Measurements from ENCODE around the gene SRP9.
"Not testable (repeated sequence)": the region's sequence is repeated elsewhere in the genome, so short reads cannot be mapped to it uniquely, and the experiment has no call there.

The SRP9 gene

GRCh38 chr1:225760531-225760930 is 17.1 kb upstream of the SRP9 start:
- Histone ChIP-seq H3K27me3 (ENCODE audit: control insufficient read depth, insufficient read depth, low read length) (no peaks in the 10 kb centered on the region), H3K9me3 (ENCODE audit: control insufficient read depth, low read length) (no peaks in the 10 kb centered on the region), H3K36me3 (ENCODE audit: control insufficient read depth, insufficient read depth, low read length) (no peaks in the 10 kb centered on the region), H3K4me3 (ENCODE audit: low read length) (no peak overlapping the region), H3K9ac (ENCODE audit: low read length) (no peak overlapping the region), H3K4me1 (ENCODE audit: control insufficient read depth, insufficient read depth, low read length) (peaks cover 16% of the 10 kb centered on the region)

DNA sequence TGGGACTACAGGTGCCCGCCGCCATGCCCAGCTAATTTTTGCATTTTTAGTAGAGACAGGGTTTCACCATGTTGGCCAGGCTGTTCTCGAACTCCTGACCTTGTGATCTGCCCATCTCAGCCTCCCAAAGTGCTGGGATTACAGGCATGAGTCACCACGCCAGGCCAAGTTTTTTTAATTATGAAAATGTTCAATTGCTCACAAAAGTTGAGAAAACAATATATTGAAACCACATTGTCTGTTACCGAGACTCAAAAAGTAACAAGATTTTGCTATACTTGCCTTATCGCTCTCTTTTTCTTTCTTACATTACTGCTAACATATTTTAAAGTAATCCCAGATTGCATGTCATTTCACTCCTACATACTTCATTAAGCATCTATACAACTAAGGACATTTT is 16.2 kb upstream of the SRP9 start:
- H3K9ac ChIP-seq (ENCODE audit: low read length); H3K4me3 ChIP-seq (ENCODE audit: low read length); H3K36me3 ChIP-seq (ENCODE audit: control insufficient read depth, insufficient read depth, low read length): not testable (repeated sequence)

DNA sequence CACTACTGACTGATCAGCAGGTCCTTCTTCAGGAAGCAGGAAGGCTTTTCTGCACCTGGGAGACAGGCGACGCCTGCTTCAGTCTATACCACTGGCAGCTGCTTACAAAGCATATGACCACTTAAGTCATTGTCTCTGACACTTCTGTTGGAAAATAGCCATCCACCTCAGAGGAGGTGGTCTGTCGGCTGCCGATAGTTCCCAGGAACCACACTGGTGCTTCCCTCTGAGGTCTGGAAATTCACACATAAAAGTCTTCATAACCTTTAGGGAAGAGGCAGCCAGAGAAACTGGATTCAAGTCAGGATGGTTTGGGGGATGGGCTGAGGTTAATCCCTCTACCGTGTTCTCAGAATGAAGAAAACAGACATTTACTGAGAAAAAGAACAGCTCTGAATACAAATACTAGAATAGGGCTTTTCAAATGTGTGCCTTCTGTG is 15.6 kb upstream of the SRP9 start:
- Histone ChIP-seq H3K36me3 (ENCODE audit: control insufficient read depth, insufficient read depth, low read length) (no peaks in the 10 kb centered on the region), H3K9ac (ENCODE audit: low read length) (no peak overlapping the region), H3K9me3 (ENCODE audit: control insufficient read depth, low read length) (no peaks in the 10 kb centered on the region), H3K27me3 (ENCODE audit: control insufficient read depth, insufficient read depth, low read length) (no peaks in the 10 kb centered on the region), H3K4me1 (ENCODE audit: control insufficient read depth, insufficient read depth, low read length) (peaks cover 21% of the 10 kb centered on the region), H3K4me3 (ENCODE audit: low read length) (no peak overlapping the region)

More for the DNA sequence above, 16.2 kb upstream of the SRP9 start:
- peaks cover 17% of the 10 kb centered on the region for H3K4me1 ChIP-seq (ENCODE audit: control insufficient read depth, insufficient read depth, low read length)
- H3K27me3 ChIP-seq (ENCODE audit: control insufficient read depth, insufficient read depth, low read length); H3K9me3 ChIP-seq (ENCODE audit: control insufficient read depth, low read length): not testable (repeated sequence)

- Histone ChIP-seq H3K27me3 (ENCODE audit: control insufficient read depth, insufficient read depth, low read length) (no peaks in the 10 kb centered on the region), H3K9me3 (ENCODE audit: control insufficient read depth, low read length) (no peaks in the 10 kb centered on the region), H3K36me3 (ENCODE audit: control insufficient read depth, insufficient read depth, low read length) (no peaks in the 10 kb centered on the region), H3K9ac (ENCODE audit: low read length) (no peak overlapping the region), H3K4me1 (ENCODE audit: control insufficient read depth, insufficient read depth, low read length) (peaks cover 25% of the 10 kb centered on the region), H3K4me3 (ENCODE audit: low read length) (no peak overlapping the region)
These were observed 15.2 kb upstream of the SRP9 start for GRCh38 chr1:225762444-225762843.

DNA sequence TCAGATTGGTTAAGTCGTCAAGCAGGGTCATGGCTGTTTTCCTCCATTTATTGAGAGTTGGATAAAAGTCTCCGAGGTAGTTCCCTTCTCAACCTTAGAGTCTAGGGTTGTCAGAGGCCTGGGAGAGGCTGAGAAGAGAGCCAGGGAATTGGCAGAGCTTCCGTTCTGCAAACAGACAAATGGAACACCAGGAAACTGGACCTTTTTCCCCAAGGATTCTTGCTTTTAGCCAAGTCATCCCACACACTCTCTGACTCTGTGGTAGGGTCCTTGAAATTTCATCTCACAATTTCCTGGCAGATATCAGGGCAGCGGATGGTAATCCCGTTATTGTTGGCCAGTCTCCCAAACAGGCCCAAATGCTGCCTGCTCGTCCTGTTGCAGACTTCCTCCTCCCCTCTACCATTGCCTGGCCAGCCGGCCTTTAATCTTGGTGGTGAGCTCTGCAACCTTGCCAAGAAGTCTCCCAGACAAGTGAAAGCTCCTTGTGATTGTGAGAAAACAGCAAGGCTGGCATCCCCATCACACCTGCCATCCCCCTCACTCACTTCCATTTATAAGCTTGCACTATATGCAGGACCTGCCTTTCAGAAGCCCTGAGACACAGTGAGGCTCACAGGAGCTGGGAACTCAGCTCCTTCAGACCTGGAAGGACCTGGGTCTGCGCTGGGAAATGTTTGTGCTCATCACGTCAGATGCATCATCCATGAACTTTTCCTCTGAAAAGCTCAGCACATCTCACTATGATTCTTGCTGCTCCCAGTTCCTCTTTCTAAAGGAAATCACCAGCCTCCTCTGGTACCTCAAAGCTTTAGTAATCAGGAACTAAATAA is 13.7 kb upstream of the SRP9 start:
- peaks cover 33% of the 10 kb centered on the region for H3K4me1 ChIP-seq (ENCODE audit: control insufficient read depth, insufficient read depth, low read length)
- no peaks in the 10 kb centered on the region for H3K27me3 ChIP-seq (ENCODE audit: control insufficient read depth, insufficient read depth, low read length)
- H3K4me3 ChIP-seq (ENCODE audit: low read length): no peak overlapping the region
- H3K36me3 ChIP-seq (ENCODE audit: control insufficient read depth, insufficient read depth, low read length): no peaks in the 10 kb centered on the region
- H3K9me3 ChIP-seq (ENCODE audit: control insufficient read depth, low read length): no peaks in the 10 kb centered on the region
- no peak overlapping the region for H3K9ac ChIP-seq (ENCODE audit: low read length)

GRCh38 chr1:225765982-225766674 is 11.5 kb upstream of the SRP9 start:
- Histone ChIP-seq H3K4me1 (ENCODE audit: control insufficient read depth, insufficient read depth, low read length) (peaks cover 33% of the 10 kb centered on the region), H3K9ac (ENCODE audit: low read length) (no peak overlapping the region), H3K9me3 (ENCODE audit: control insufficient read depth, low read length) (no peaks in the 10 kb centered on the region), H3K4me3 (ENCODE audit: low read length) (no peak overlapping the region), H3K27me3 (ENCODE audit: control insufficient read depth, insufficient read depth, low read length) (no peaks in the 10 kb centered on the region), H3K36me3 (ENCODE audit: control insufficient read depth, insufficient read depth, low read length) (no peaks in the 10 kb centered on the region)

- H3K9ac ChIP-seq (ENCODE audit: low read length): no peak overlapping the region
- peaks cover 37% of the 10 kb centered on the region for H3K4me1 ChIP-seq (ENCODE audit: control insufficient read depth, insufficient read depth, low read length)
- no peaks in the 10 kb centered on the region for H3K27me3 ChIP-seq (ENCODE audit: control insufficient read depth, insufficient read depth, low read length)
- H3K36me3 ChIP-seq (ENCODE audit: control insufficient read depth, insufficient read depth, low read length): no peaks in the 10 kb centered on the region
- no peak overlapping the region for H3K4me3 ChIP-seq (ENCODE audit: low read length)
- no peaks in the 10 kb centered on the region for H3K9me3 ChIP-seq (ENCODE audit: control insufficient read depth, low read length)
These were observed 10.5 kb upstream of the SRP9 start for GRCh38 chr1:225766967-225767633.

DNA sequence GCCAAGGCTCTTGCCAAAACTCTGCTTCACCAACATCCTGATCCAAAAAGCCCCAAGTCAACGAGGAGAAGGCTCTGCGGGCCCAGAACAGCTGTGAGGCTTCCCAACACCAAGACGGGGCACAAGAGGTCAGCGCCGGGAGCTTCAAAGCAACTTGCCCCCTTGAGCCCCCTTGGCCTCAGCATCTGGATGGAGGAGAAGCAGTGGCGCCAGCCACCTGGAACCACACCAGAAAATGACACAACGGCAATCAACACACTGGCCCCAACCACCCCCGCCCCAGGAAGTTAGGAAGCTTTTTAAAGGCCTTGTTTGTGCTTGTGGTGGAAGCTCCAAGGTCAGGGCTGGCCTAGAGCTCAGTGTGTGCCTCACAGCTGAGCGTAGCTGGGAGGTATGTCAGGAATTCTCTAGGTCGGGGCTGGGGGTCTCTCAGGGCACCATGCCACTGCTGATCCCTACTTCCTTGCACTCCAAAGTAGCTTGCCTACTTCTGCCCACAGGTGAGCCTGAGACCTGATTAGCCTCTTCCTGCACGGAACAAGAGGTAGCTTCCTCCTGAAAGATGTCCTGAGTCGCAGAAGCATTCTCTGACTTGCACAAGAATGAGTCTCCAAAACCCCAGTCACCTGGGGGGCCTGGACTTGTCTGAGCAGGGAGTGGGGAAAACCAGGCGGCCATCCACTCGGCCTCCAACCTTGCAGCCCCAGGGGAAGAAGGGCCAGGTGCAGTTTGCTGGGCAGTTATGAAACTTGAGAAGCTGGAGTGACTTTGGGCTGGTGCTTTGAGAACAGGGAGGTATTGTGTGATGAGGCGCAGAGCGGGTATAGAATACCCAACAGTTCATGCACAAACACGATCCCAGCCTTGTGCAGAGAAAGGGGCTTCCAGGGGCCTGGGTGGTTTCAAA is 9.7 kb upstream of the SRP9 start:
- H3K4me1 ChIP-seq (ENCODE audit: control insufficient read depth, insufficient read depth, low read length): peaks cover 39% of the 10 kb centered on the region
- H3K27me3 ChIP-seq (ENCODE audit: control insufficient read depth, insufficient read depth, low read length): no peaks in the 10 kb centered on the region
- no peaks in the 10 kb centered on the region for H3K9me3 ChIP-seq (ENCODE audit: control insufficient read depth, low read length)
- H3K4me3 ChIP-seq (ENCODE audit: low read length): no peak overlapping the region
- no peaks in the 10 kb centered on the region for H3K36me3 ChIP-seq (ENCODE audit: control insufficient read depth, insufficient read depth, low read length)
- no peak overlapping the region for H3K9ac ChIP-seq (ENCODE audit: low read length)

- Histone ChIP-seq H3K36me3 (ENCODE audit: control insufficient read depth, insufficient read depth, low read length) (no peaks in the 10 kb centered on the region), H3K27me3 (ENCODE audit: control insufficient read depth, insufficient read depth, low read length) (no peaks in the 10 kb centered on the region), H3K4me1 (ENCODE audit: control insufficient read depth, insufficient read depth, low read length) (peaks cover 45% of the 10 kb centered on the region), H3K9me3 (ENCODE audit: control insufficient read depth, low read length) (no peaks in the 10 kb centered on the region), H3K4me3 (ENCODE audit: low read length) (no peak overlapping the region), H3K9ac (ENCODE audit: low read length) (no peak overlapping the region)
These were observed 8.8 kb upstream of the SRP9 start for GRCh38 chr1:225768662-225769426.

GRCh38 chr1:225769687-225770086 is 7.9 kb upstream of the SRP9 start:
- H3K27me3 ChIP-seq (ENCODE audit: control insufficient read depth, insufficient read depth, low read length): no peaks in the 10 kb centered on the region
- H3K36me3 ChIP-seq (ENCODE audit: control insufficient read depth, insufficient read depth, low read length): no peaks in the 10 kb centered on the region
- H3K4me1 ChIP-seq (ENCODE audit: control insufficient read depth, insufficient read depth, low read length): peaks cover 46% of the 10 kb centered on the region
- no peak overlapping the region for H3K9ac ChIP-seq (ENCODE audit: low read length)
- no peak overlapping the region for H3K4me3 ChIP-seq (ENCODE audit: low read length)
- H3K9me3 ChIP-seq (ENCODE audit: control insufficient read depth, low read length): no peaks in the 10 kb centered on the region

Data from mucosa of stomach (tissue), 1 donor.